Hematopoietic multipotent progenitor cell treated with erythropoietin and hydrocortisone succinate and interleukin-3 and kit ligand, for 15 days (in vitro differentiated cells): ENCODE results near the gene AHNAK.

Source experiments
- DNase-seq: peaks from one replicate; pipeline ENCODE4 v3.0.0-alpha.2; 2015; ENCODE audit warnings: low spot score

The AHNAK gene

DNA sequence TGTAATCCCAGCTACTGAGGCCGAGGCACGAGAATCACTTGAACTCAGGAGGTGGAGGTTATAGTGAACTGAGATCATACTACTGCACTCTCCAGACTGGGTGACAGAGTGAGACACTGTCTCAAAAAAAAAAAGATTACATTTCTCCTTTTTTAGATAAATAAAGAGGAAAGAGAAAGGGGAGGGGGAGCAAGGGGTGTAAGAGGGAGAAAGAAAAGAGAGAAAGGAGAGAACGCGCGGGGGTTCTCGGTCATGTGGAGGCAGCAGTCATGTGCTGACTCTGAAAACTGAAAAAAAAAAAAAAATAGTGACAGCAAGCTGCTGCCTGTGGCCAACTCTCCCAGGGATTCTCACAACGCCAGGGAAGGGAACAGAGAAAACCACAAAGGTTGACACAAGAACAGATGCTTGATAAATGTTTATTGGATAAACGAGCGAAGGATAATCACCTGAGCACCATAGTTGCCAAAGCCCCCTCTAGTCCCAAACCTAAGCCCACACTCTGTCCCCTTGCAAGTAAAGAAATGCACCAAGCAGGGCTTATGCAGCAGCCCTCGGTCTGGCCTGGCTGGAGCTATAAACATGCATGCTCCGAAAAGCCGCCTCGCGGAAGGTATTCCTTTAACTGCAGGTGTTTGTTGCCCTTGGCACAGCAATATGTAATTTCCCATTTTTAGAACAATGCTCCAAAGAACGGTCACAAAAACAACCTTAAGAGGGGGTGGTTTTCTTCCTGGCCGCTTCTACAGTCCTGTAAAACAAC is 113.3 kb downstream of the AHNAK start:
- no peak for DNase-seq

DNA sequence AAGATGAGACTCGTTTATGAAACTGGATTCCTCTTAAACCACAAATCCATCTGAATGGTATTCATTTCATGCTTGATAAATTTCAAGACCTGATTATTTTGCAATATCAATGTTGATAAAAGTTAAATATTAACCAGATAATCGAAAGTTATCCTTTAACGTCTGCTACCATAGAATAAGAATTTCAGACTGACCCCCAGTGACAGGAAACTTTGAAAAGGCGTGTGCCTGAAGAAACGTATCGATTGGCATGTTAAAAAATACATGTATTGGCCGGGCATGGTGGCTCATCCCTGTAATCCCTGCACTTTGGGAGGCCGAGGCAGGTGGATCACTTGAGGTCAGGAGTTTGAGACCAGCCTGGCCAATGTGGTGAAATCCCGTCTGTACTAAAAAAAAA is 113.9 kb downstream of the AHNAK start:
- no peak for DNase-seq

DNA sequence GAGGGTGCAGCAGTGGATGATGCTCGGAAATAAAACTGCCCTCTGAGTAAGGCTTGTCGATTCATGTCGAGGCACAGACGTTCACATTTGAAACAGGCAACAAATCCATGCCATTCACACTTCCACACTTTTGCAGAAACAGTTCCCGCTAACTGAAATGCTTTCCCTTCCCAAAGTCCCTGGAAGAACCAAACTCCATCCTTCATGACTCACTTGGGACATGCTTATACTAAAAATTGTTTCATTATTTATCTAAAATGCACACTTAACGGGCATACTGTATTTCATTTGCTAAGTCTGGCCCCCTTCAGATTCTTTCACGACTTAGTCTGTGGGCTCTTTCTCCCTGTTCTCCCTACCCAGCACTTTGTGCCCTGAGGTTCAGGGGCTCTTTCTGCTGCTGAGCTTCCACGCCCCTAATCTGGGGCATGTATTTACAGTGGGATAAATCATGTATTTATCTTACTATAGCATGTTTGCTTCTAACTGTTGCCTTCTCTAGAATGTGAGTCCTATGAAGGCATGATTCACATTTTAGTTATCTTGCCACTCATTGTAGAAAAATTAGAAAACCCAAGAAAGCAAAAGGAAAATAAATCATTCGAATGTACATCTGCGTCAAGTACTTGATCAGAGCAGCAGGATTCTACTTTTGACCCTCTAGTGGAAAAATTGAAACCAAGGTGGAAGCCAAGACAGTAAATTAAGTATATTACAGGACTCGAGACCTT is 115.3 kb downstream of the AHNAK start:
- DNase-seq, result no peak

DNA sequence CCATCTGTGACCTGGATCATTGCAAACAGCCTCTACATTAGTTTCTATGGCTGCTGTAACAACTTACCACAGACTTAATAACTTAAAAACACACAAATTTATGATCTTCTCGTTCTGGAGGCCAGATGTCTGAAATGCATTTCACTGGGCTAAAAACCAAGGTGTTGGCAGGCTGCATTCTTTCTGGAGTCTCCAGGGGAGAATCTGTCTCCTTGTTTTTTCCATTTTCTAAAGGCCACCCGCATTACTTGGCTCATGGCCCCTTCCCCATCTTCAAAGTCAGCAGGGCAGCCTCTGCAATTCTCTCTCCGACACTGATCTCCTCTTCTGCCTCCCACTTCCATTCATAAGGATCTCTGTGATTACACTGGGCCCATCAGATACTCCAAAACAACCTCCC is 116.2 kb downstream of the AHNAK start:
- no peak for DNase-seq

DNA sequence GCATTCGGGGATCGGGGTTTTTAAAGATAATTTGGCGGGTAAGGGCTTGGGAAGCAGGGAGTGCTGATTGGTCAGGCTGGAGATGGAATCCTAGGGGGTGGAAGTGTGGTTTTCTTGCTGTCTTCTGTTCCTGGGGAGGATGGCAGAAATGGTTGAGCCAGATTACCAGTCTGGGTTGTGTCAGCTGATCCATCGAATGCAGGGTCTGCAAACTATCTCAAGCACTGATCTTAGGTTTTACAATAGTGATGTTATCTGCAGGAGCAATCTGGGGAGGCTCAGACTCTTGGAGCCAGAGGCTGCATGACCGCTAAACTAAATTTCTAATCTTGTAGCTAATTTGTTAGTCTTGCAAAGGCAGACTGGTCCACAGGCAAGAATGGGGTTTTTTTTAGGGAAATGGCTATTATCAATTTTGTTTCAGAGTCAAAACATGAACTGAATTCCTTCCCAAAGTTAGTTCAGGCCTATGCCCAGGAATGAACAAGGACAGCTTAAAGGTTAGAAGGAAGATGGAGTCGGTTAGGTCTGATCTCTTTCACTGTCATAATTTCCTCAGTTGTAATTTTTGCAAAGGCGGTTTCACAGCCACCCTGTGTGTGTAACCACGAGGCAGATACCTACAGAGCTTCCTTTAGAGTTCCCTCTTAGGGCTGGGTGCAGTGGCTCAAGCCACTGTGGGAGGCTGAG is 117.6 kb downstream of the AHNAK start:
- DNase-seq, result no peak

DNA sequence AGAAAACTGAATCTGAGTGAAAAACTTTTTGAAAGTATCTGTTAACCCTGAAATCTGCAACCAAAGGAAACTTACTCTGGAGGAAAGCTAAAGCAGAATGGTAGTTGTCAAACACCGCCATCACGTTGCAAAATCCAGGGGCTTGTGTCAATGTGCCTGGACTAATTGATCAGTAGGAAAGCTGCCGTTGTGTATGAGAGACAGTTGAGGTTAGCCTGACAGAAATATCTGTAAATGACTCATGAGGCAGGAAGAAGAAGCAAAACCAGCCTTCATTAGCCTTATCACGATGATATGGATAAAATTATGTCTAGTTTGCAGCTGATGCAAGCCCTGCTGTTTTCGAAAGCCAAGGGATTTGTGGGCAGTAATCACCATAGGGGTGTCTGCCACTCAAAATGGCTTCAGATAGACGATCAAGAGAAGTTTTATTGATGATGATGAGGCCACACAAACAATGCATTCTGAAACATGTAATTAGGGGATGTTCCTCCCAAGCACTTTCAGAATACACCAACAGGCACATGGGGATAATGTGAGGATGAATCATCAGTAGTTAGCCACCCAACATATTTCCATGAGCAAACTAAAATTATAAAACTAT is 118.9 kb downstream of the AHNAK start:
- DNase-seq, result no peak

DNA sequence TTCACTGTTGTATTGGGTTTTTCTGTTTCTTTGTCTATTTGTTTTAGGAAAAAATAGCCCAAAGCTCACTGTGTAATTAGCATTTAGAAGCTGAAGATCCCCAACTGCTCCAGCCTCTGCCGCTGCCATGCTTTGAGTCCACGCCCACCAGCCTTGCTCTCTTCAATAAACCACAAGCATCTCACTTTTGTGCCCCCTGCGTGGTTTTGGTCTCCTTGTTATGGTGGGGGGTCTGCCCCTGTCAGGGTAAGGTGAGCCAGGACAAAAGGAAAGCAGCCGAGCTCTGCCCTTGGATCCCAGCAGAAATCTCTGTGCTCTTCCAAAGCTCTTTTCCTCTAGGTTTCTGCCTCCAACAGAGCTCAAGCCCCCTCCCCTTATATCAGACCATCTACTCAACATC is 123.6 kb downstream of the AHNAK start:
- no peak for DNase-seq

DNA sequence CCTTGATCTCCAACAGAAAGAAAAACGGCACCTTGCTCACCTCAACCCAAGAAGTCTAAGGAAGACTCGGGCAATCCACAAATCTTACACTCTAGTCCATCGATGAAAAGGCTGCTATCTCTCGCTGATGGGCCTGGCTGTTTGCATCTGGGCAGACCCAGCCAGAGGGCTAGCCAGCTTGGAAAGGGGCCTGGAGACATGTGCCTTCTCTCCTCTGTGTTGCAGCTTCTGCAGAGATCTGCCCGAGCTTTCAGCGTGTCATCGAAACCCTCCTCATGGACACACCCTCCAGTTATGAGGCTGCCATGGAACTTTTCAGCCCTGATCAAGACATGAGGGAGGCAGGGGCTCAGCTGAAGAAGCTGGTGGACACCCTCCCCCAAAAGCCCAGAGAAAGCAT is 124.6 kb downstream of the AHNAK start:
- DNase-seq, result no peak

DNA sequence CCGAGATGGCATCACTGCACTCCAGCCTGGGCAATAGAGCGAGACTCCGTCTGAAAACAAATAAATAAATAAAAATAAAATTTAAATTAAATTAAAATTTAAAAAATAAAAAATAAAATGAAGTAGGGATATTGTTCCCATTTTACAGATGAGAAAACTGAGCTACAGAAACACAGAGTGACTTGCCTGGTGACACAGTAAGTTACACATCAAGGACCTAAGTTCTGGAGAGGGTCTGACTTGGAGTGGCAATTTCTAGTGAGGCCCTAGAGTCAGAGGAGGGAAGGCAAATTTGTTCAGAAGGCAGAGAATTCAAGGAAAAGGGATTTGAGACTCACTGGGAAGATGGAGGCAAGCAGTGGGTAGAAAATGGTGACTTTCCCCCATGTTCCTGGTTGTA is 125.7 kb downstream of the AHNAK start:
- no peak for DNase-seq

DNA sequence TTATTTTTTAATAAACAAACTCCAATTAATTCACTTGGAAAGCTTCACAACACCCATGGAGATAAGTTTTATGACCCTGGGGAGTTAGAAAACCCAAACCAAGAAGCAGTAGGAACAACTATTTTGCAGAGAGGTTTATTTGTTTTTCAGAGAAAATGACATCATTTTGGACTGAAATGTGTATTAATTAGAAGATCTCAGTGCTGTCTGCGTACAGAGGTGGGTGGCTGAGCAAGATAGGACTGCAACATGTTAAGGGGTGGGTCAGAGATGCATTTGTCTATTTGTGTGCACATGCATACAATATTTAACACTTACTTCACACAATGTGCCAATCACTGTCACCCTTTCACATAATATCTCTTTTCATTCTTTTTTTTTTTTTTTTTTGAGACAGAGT is 126.7 kb downstream of the AHNAK start:
- DNase-seq, result no peak

DNA sequence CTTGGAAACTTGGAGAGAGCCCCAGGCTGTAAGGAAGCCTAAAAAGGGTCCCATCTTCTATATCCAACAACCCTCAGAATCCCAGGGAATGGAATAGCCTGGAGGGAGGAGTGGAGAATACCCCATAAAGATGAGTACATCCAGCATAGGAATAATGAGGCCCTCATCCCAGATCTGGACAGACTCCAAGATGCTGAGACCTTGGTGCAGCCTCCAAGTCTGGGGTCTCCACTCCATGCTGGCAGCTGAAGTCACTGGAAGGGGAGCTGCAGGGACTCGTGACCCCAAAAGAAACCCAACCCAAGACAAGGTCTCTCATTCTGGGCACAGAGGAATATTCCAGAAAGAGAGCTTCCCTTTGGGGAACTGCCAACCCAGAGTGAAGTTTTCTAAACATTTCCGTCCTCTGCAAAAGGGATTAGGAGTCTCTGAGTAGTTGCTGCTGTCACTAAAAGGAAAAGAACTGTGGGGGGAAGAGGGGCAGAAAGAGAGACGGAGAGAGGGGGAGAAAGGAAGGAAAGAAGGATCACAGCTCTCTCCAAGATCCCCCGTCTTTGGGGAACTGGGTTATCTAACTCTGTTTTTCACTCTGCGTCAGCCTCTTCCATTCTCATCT is 127.2 kb downstream of the AHNAK start:
- DNase-seq, result no peak

DNA sequence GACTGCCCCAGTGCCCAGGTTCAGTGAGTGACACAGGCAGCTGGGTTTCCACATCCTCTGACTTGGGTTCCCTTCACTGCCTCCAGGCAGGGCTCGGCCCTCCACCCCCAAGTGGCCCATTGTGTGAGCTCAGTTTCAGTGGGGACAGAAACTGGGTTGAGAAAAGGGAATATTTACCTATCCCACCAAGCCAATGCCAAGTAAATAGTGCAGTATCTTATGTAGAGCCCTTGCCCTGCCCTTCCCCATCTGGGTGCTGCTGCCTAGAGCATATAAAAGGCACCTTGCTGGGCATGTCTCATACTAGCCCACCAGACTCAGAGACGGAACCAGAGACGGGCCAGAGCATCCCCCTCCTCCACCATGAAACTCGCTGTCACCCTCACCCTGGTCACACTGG is 127.9 kb downstream of the AHNAK start, which contains the start of gene SCGB1A1:
SCGB1A1 (plus strand) TSS at position 301 of the 400 bp plus-strand sequence; CDS start at position 364, 63 bp downstream.
- DNase-seq, result no peak

DNA sequence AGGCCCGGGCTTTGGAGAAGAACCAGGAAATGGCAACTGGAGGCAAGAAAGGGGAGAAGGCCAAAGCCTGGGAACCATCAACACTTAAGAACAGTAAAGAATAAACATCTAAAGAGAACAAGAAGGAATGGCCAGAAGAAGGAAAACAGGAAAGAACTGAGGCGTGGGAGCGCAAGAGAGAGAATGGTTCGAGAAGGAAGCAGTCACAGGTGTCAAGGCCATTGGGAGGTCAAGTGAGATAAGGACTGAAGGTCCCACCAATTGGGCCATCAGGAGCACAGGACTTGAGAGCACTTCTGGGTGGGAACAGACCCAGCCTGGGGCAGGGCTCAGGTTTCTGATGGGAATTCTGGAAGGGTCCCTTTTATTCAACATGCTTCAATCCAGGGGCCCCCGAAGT is 128.5 kb downstream of the AHNAK start:
- no peak for DNase-seq

DNA sequence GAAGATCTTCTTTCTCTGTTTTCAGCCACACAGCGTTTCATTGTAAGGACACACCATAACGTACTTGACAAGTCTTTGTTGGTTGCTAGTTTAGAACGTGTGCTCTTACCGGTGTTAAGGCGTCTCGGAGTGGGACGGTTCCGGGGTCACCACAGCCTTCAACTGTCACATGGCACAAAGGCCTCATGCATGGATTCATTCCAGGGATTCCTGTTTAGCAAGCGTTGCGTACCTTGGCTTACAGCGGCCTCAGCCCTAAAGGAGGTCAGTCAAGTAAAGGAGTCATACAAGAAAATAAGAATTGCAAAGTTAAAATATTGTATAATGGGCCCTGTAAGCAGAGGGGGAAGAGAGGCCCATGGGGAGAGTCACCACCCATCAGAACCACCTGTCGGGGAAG is 130.0 kb downstream of the AHNAK start:
- DNase-seq, result no peak

DNA sequence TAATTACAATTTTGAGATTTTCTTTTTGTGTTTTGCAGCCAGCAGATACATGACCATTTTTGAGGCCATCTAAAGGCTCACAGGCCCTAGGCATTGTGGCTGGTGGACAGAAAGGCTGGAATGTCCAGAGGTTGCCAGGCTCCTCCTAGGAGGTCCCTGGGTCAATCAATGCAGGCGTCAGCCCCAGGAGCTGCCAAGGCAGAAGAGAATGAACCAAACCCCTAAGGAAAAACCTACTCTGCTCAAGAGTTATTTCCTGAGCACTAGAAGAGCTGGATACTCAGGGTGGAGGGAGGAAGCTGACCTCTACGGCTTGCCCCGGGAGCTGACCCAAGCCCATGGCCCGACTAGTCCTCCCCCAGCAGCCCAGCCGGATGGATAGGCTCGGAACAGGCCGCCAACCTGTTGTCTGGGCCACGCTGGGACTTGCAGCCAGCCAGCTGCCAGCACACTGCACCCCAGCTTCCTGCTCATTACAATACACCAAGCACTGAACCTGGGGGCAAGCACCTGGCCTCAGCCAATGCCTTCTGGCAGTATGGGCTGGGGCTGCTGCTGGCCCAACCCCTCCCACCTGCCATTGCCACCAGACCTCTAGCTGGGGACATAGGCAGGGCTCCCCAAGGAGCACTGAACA is 133.4 kb downstream of the AHNAK start:
- no peak for DNase-seq

DNA sequence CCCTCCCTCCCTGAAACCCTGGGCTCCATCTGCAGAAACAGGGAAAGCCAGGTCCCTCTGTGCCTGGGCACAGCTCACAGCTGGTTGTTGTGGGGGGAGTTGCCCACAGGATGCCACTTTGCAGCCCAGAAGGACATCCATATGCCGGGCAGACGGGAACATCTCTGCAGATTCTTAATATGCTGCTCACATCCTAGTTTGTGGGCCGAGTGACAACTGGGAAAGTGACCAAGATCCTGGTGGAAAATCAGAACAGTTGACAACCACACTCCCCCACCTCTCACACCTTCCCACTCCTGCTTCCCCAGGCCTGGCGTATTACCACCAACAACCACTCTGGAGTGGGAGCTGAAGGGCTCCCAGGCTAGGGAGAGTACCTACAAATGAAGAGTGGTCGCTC is 135.1 kb downstream of the AHNAK start:
- no peak for DNase-seq

DNA sequence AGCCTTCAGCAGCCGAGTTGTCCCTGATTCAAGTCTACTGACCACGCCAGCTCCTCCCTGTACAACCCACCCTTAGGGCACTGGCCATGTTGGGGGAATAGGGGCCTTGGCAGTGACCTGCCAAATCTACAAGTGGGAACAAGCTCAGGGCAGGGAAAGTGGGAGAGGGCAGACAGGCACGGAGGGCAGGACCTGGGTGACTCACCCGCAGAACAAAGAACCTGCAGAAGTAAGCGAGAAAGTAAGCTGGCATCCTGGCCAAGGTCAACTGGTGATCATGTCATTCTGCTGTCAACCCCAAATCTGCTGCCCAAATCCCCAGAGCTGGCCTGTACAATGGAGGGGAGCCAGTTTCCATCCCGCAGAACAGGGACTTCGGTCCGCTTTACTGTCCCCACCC is 135.6 kb downstream of the AHNAK start:
- no peak for DNase-seq

DNA sequence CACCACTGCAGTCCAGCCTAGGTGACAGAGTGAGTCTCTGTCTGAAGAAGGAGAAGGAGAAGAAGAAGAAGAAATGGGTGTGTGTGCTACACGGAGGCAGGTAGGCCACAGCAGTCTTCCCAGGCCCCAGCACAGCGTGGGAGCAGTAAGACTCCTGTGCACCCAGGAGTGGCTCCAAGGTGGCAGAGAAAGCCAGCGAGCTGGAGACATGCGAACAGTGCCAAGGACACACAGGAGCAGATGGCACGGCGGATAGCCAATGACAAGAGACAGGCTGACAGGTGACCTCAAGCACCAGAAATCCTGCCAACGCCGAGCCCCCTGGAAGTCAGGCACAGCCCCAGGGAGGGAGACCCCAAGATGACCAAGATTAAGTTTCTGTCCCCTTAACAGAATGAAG is 136.8 kb downstream of the AHNAK start:
- no peak for DNase-seq

DNA sequence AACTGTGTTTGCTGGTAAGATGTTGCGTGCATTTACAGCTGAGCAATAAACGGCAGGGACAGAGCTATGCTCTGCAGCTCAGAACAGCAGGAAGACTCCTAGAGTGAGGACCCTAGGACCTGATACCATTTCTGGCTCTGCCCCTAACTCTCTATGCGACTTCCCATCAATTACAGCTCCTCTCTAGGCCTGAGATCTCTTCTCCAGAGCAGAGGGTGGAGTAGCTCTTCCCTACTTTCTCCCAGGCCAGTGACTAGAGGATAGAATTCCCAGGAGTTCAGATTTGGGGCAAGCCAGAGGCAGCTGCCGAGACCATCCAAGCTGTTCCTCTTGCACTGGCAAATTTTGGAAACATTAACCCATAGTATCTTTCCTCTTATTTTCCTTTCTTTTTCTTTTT is 140.6 kb downstream of the AHNAK start:
- no peak for DNase-seq

DNA sequence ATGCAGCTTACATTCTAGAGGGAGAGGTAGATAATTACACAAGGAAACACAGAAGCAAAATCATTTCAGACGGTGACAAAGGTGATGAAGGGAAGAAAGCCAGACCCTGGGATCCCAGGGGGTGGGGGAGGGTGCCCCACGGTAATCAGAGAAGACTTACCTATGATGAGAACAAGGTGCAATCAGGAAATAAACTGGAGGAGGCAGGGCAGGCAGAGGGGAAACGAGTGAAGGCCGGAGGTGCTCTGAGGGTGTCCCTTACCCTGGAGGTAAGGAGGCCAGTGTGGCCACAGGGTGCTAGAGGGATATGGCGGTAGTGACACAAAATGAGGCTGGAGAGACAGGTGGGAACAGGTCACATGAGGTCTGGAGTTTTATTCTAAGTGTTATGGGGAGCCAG is 141.7 kb downstream of the AHNAK start:
- DNase-seq, result no peak

DNA sequence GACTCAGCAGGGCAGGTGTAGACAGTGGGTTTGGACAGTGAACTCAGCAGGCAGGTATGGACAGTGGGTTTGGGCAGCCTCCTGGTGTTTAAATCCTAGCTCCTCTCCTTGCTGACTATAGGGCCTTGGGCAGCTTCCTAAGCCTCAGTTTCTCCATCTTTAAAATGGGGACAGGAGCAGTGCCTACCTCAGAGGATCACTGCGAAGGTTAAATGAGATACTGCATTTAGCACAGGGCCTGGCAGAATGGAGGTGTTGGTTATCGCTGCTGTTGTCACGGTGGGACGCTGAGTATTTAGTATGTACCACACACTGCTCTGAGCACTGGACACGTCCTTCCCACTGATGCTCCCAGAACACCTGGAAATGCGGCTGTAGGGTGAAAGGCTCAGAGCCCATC is 142.2 kb downstream of the AHNAK start:
- no peak for DNase-seq
